ENCODE measurements around the gene C1QTNF4.

The C1QTNF4 gene

GRCh38 chr11:47592970-47593369 lies 1.2 kb downstream of the C1QTNF4 start:
- DNase-seq = no peak

- DNase-seq = no peak
Measured at GRCh38 chr11:47592251-47592650, 2.0 kb downstream of the C1QTNF4 start.

GRCh38 chr11:47591764-47592163 lies 2.4 kb downstream of the C1QTNF4 start:
- no peak for DNase-seq

- DNase-seq = no peak
Measured at GRCh38 chr11:47589977-47590861, 4.0 kb downstream of the C1QTNF4 start.

- DNase-seq = no peak
Measured at GRCh38 chr11:47589584-47589976, 4.6 kb downstream of the C1QTNF4 start.

- DNase-seq = no peak
Measured at GRCh38 chr11:47589118-47589517, 5.1 kb downstream of the C1QTNF4 start.

GRCh38 chr11:47587723-47588326 lies 6.4 kb downstream of the C1QTNF4 start:
- no peak for DNase-seq

GRCh38 chr11:47587039-47587716 lies 7.0 kb downstream of the C1QTNF4 start:
- DNase-seq = no peak

- no peak for DNase-seq
Measured at GRCh38 chr11:47586098-47586855, 7.9 kb downstream of the C1QTNF4 start, which contains the start of gene FAM180B. FAM180B (plus strand) TSS chr11:47586678; CDS start chr11:47586769, 91 bp downstream.

- DNase-seq = no peak
Measured at GRCh38 chr11:47583844-47584243, 10.4 kb downstream of the C1QTNF4 start.

GRCh38 chr11:47578524-47579494 lies 15.4 kb downstream of the C1QTNF4 start, which contains the start of the genes KBTBD4 and NDUFS3:
KBTBD4 (minus strand) TSS chr11:47578970; CDS start chr11:47578951, 19 bp downstream.
NDUFS3 (plus strand) TSS chr11:47579074; CDS start chr11:47579092, 18 bp downstream.
- DNase-seq = peak; percentile 84

GRCh38 chr11:47577460-47578041 lies 16.7 kb downstream of the C1QTNF4 start:
- no peak for DNase-seq

GRCh38 chr11:47573321-47573720 lies 20.9 kb downstream of the C1QTNF4 start:
- DNase-seq = no peak

- no peak for DNase-seq
Measured at GRCh38 chr11:47572715-47573255, 21.4 kb downstream of the C1QTNF4 start.

GRCh38 chr11:47571895-47572294 lies 22.3 kb downstream of the C1QTNF4 start:
- no peak for DNase-seq

GRCh38 chr11:47571357-47571729 lies 22.9 kb downstream of the C1QTNF4 start:
- no peak for DNase-seq

- DNase-seq = no peak
Measured at GRCh38 chr11:47570651-47571356, 23.4 kb downstream of the C1QTNF4 start.

- DNase-seq = no peak
Measured at GRCh38 chr11:47569646-47570045, 24.6 kb downstream of the C1QTNF4 start.

GRCh38 chr11:47566149-47566698 lies 28.0 kb downstream of the C1QTNF4 start:
- no peak for DNase-seq
